ENCODE measurements around the gene LIG3.
"Not testable (repeated sequence)": the region's sequence is repeated elsewhere in the genome, so short reads cannot be mapped to it uniquely, and the experiment has no call there.

Gene LIG3

DNA sequence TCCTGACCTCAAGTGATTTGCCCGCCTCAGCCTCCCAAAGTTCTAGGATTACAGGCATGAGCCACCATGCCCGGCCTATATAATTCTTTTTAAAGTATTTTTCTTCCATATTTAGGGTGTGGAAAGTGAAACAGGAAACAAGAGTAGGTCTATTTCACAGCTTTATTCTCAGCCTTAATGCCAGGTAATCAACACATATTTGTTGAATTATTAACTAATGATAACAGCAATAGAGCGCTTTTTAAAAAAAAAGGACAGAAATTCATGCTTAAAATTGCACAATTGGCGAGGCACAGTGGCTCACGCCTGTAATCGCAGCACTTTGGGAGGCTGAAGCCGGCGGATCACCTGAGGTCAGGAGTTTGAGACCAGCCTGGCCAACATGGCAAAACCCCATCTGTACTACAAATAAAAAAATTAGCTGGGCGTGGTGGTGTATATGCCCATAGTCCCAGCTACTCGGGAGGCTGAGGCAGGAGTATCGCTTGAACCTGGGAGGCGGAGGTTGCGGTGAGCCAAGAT lies 65.2 kb downstream of the LIG3 start:
- not testable (repeated sequence) for FAIRE-seq

DNA sequence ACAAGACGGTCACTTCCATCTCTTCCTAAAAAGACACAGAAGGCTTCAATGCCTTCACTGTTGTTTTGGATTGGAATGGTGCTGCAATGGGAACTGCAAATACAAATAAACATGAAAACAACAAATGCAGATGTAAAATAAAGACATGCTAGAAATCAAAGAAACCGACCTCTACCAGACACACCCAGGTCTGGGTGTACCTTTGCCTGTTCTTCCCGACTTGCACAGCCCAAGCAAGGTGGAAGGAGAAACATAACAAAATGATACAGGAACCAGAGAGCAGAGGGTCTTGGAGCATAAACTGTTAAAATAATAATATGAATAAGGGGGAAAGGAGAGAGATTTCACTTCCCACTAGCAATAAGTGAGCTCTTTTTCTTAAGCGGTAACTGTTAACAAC lies 65.9 kb downstream of the LIG3 start:
- no peak for FAIRE-seq

DNA sequence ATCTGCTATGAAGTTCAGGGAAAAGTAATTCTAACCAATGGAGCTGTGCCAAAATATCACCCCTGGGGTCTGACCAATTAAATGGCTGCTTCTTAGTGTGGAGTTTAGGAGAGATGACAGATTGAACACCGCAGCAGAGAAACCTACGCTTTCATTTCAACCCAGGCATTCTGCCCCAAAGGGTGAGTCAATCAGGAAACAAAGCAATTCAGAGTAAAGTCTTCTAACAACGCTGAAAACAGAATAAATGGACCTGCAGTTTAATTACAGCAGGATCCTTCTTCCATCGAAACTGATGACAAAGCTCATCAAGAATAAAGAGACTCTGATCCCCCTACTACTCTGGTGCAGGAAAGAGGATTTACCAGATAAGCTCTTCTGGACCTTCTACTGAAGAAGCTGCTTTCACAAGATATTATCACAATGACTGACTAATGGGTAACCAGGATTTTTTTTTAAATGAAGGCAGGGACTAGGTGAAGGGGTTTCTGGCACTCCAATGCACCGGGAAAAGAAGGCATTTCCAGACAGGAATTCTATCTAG lies 66.5 kb downstream of the LIG3 start:
- FAIRE-seq = no peak

DNA sequence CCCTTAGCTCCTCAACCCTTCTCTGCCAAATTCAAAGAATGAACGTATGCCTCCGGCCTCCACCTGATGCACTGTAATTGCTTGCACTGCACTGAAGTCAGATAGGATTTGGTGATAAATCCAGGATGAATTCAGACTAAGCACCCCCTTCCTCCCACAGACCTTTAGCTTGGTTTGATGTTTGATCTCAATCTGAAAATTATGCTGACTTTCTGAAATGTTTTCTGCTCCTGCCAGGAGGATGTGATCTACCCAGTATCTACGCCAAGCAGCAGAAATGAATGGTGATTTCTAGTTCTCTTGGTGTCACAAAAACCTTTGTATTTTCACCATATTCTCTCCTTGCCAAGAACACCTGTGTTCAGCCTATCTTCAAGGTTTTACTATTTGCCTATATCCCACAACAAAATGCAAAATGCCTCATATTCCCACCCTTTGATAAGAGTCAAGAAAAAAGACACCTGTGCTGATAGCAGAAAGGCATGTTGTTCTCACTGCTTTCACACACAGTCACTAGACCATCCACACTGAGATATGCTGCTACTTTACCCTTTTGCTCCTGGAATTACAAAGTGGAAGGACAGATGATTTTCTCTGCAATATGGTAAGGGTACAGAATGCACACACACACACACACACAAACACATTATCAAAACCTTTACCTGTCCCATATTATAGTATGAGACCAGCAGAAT lies 68.5 kb downstream of the LIG3 start:
- no peak for FAIRE-seq

DNA sequence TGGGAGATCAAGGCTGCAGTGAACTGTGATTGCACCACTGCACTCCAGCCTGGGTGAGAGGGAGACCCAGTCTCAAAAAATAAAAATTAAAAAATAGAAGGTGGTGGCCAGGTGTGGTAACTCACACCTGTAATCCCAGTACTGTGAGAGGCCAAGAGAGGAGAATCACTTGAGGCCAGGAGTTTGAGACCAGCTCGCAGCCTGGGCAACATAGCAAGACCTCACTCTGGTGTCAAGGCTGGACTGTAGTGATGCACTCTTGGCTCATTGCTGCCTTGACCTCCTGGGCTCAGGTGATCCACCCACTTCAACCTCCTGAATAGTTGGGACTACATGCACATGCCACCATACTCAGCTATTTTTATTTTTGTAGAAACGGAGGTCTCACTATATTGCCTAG lies 69.9 kb downstream of the LIG3 start:
- no peak for FAIRE-seq

DNA sequence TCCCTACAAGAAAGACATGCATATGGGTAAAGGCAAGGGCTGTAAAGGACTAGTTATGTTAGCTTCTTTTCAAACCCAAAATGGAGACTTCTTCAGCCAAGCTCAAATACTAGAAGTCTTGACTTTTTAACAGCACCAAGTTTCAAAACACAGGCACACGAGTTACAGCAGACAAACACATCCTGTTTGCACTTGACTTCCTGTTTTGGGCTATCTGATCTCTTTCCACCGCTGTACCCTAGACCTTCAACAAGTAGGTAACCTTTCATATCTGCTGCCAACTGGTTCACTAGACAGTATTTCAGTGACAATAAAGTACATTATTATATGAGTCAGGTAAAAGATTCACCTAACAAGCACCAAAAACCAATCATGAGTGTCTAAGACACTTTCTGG lies 70.9 kb downstream of the LIG3 start:
- peak; percentile 70 for FAIRE-seq

DNA sequence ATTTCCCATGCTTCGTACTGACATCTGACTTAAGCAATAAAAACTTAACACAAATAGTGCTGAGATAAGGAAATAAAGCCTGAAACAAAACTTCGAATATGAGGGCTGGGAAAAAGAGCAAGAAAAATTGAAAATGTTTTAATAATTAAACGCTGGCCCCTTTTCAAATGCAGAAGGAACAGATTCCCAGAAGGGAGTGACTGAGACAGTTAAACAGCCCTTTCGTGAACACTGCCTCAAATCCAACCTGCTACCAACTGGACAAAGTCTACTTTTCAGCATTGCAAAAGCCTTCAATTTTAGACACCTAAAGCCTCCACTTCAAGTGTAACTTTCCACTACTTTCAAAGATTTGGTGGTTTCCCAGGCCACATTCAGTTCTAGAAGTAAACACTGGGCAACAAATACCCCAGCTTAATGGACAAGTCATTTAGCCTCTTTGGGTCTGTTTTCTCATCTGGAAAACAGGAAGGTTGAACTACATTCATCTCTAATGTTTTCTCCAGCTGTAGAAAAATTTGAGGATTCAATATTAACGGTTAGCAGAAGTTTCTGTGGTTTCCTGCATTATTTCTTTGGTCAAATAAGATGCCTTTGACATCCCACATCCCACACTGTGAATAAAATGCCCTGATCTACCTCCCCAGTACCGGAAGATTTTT lies 71.4 kb downstream of the LIG3 start:
- FAIRE-seq = no peak

DNA sequence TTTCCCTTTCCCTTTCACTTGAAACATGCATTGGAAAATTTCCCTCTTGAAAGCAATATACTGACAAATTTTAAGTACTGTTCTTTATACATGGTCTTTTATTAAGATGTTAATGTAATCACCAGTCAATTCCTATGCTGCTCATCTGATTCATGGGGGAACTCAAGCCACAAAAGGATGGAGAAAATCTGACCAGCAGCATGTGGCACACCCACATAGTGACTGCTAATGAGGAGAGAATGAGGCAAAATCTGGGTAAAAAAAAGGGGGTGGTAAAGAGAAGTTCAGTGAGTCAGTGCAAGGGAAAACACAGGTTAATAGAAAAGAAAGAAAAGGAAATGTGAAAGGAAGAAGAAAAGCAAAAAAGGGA lies 71.9 kb downstream of the LIG3 start:
- FAIRE-seq = no peak

DNA sequence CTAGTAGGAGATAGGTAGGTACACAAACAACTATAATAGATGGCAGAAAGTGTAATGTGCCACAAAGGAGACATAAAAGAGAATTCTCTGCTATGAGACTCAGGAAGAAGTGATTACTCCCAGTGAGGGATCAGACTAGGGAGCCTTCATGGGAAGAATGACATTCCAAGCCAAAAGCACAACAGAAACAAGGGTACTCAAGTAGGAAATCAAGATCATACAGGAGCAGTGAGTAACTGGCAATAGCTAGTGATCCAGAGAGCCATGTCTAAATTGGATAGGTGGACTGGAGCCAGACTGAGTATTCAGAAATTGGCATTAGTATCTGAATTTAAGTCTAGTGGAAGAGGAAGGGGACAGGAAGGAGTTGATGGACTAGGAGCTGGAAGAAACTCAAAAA lies 72.5 kb downstream of the LIG3 start:
- no peak for FAIRE-seq

DNA sequence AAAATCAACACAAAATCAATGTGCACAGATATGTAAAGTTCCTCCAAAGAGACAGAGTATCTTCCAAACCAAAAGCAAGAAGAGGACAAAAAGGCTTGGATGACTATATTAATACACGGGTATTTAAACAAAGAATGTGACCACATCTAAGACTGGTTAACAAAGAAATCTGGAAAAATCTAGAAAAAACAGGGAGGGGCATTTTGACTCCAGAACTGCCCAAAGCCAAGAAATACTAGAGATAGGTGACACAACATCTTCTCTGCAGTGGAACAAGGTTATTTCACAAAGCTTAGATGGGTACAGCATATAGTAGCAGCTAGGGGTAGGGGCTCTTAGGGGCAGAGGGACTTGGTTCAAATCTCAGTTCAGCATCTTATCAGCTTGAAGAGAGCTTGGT lies 72.9 kb downstream of the LIG3 start:
- no peak for FAIRE-seq

DNA sequence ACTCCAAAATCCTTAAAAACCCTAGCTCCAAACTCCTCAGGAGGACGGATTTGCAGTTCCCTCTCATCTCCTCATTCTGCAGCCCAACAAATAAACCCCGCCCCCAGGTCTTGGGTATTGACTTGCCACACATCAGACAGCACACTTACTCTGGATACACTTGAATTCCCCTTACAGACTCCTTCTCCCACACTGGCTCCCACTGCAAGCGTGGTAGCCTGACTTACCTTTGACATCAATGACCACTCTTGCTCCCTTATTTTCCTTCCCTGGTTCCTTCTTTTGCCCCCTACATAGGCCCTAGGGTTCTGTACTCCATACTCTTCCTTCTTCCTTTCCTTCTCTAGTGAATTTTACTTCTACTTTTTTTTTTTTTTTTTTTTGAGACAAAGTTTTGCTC lies 75.7 kb downstream of the LIG3 start:
- FAIRE-seq = no peak

DNA sequence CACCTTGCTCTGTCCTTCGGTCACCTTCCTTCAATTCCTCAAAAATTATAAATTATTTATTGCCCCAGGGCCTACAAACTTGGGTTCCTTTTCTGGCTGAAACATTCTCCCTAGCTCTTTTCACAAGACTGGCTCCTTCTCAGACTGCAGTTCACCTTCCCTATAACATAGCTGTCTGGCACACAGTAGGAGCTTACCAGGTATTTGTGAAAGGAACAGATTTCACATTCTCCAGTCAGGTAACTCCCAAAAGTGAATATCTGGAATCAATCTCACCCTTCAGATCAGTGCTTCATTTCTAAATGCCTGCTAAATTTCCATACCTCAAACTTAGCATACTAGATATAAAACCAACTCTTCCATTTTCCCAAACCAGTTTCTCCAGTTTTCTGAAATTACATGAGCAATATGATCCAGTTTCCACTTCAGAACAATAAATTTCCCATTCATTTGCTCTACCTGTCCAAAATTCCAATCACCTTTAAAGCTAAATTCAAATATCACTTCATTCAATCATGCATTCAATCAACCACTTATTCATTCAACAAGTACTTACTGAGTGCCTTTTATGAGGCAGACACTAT lies 77.1 kb downstream of the LIG3 start:
- no peak for FAIRE-seq
